ENCODE data around the gene IL20. TPM values are rescaled to one million over a fixed set of nuclear protein-coding genes. Genes with fewer than 3 reads are reported as not detected.

IL20 gene
- total and polyA plus RNA-seq, 10 of the 15 experiments (the other 5 are each of a cell fraction or from before 2014, with no cell fraction given), result 0.08 to 0.13 TPM; not detected in 8

- DNase-seq (ENCODE audit: low read depth, low spot score) (no peak), ATAC-seq (no peak), FAIRE-seq (no peak)
- SMC1A ChIA-PET (ENCODE audit: uncharacterized antibody, unreplicated experiment), result interaction anchor here (1.3 kb wide), 1 partner anchor 89 kb away, joined by 3 read pairs; no protein-coding TSS in a partner anchor
- Histone ChIP-seq H3K4me1 (ENCODE audit: control insufficient read depth, insufficient read depth, low read length) (peaks cover 11% of the 10 kb centered on the region), H3K27me3 (replicated peaks in 1 of 2; ENCODE audit: control insufficient read depth in 2 of 2, insufficient read depth in 2 of 2, low read length in 1 of 2) (no peaks in the 10 kb centered on the region), H4K20me1 (ENCODE audit: control insufficient read depth, insufficient read depth) (no peaks in the 10 kb centered on the region), H3K4me2 (ENCODE audit: control insufficient read depth, insufficient read depth) (no peak overlapping the region), H3K9ac (ENCODE audit: control insufficient read depth, insufficient read depth, low read length) (no peak overlapping the region), H3K79me2 (ENCODE audit: control insufficient read depth, insufficient read depth, low read length) (no peaks in the 10 kb centered on the region), H3K36me3 (ENCODE audit: control insufficient read depth in 2 of 2, insufficient read depth in 2 of 2, low read length in 1 of 2) (no peaks in the 10 kb centered on the region), H3K9me3 (replicated peaks; ENCODE audit: control insufficient read depth, insufficient read depth, low read length) (no peaks in the 10 kb centered on the region), H3K27ac (ENCODE audit: control insufficient read depth, insufficient read depth) (no peak overlapping the region), H2AFZ (ENCODE audit: control insufficient read depth, low read depth, low read length) (no peak overlapping the region), H3K4me3 (no peak overlapping the region)
- WGBS (ENCODE audit: insufficient coverage, insufficient replicate concordance, low lambda C conversion rate, missing lambda C conversion rate), result 94% methylated on average over 5 of the region's 5 CpGs
- in situ Hi-C loops (cut with MboI) (no loop called here), intact Hi-C loops (cut with micrococcal nuclease; ENCODE audit: unreplicated experiment) (no loop called here)
- CTCF ChIA-PET, result interaction anchor here (1.0 to 1.4 kb wide), 2 partner anchors 89 to 190 kb away, joined by 3 to 4 read pairs; no protein-coding TSS in a partner anchor
- no TSS peak for BruUV-seq (replicated peaks)
- TF ChIP-seq SREBF1 (IDR thresholded peaks at IDR 0.05; ENCODE audit: low read length) (no peak), RAD51 (IDR thresholded peaks at IDR 0.05) (no peak), CHD1 (IDR thresholded peaks at IDR 0.05; ENCODE audit: low read depth, low read length) (no peak), BRCA1 (IDR thresholded peaks at IDR 0.05; ENCODE audit: low read depth, low read length) (no peak), MEF2B (IDR thresholded peaks at IDR 0.05; ENCODE audit: partially characterized antibody, poor library complexity, severe bottlenecking) (no peak), FOXM1 (IDR thresholded peaks at IDR 0.05; ENCODE audit: low read depth, low read length) (no peak), ZNF207 (IDR thresholded peaks at IDR 0.05; ENCODE audit: borderline replicate concordance) (no peak), SP1 (IDR thresholded peaks at IDR 0.05; ENCODE audit: low read depth, low read length) (no peak), HDAC6 (IDR thresholded peaks at IDR 0.05; ENCODE audit: unreplicated experiment) (no peak)
- POLR2A ChIA-PET, result no interaction called here
- RAD21 ChIA-PET (ENCODE audit: unreplicated experiment), result no interaction called here
Observed at GRCh38 chr1:206823727-206824126, 41.7 kb upstream of the IL20 start.

DNA sequence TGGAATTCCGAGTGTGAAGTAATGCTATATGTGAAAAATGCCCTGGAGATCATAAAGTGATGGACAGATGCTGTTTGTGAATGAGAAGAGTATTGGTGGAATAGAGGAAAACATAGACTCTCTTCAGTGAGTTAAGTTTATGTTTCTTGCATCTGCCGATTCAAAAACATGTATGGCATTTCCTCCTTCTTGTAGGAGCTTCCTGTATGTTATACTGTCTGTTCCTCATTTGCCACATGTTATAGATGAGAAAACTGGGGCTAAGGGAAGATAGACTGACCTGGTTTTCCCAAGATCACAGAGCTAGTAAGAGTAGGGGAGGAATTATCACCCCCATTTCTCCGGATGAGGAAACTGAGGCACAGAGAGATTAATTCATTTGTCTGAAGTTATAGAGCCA, 41.1 kb upstream of the IL20 start:
- Histone ChIP-seq H3K36me3 (ENCODE audit: control insufficient read depth in 2 of 2, insufficient read depth in 2 of 2, low read length in 1 of 2) (no peaks in the 10 kb centered on the region), H3K27me3 (replicated peaks in 1 of 2; ENCODE audit: control insufficient read depth in 2 of 2, insufficient read depth in 2 of 2, low read length in 1 of 2) (no peaks in the 10 kb centered on the region), H3K4me2 (ENCODE audit: control insufficient read depth, insufficient read depth) (no peak overlapping the region), H3K27ac (ENCODE audit: control insufficient read depth, insufficient read depth) (no peak overlapping the region), H3K9ac (ENCODE audit: control insufficient read depth, insufficient read depth, low read length) (no peak overlapping the region), H2AFZ (ENCODE audit: control insufficient read depth, low read depth, low read length) (no peak overlapping the region), H3K4me1 (ENCODE audit: control insufficient read depth, insufficient read depth, low read length) (peaks cover 17% of the 10 kb centered on the region), H3K4me3 (no peak overlapping the region), H3K79me2 (ENCODE audit: control insufficient read depth, insufficient read depth, low read length) (no peaks in the 10 kb centered on the region), H4K20me1 (ENCODE audit: control insufficient read depth, insufficient read depth) (no peaks in the 10 kb centered on the region), H3K9me3 (replicated peaks; ENCODE audit: control insufficient read depth, insufficient read depth, low read length) (no peaks in the 10 kb centered on the region)
- WGBS (ENCODE audit: insufficient coverage, insufficient replicate concordance, low lambda C conversion rate, missing lambda C conversion rate), result 27% methylated on average over 3 of the region's 3 CpGs
- peak; percentile 24; the same call in 1 of the 3 replicates for ATAC-seq
- intact Hi-C loops (cut with micrococcal nuclease; ENCODE audit: unreplicated experiment) (no loop called here), in situ Hi-C loops (cut with MboI) (no loop called here)
- POLR2A ChIA-PET, result no interaction called here
- no peak for FAIRE-seq
- no peak for TF ChIP-seq RELB (IDR thresholded peaks at IDR 0.05; ENCODE audit: low read depth)
- TF ChIP-seq ZNF384 (IDR thresholded peaks at IDR 0.05; ENCODE audit: borderline replicate concordance, low read depth, low read length), result no peak
- TF ChIP-seq SPI1 (IDR thresholded peaks at IDR 0.05; ENCODE audit: borderline replicate concordance, insufficient read depth, low read depth, low read length), result peak; percentile 42; the same call in 1 of the 2 replicates
- BruUV-seq (replicated peaks), result no TSS peak
- DNase-seq (ENCODE audit: low read depth, low spot score), result no peak
- RAD21 ChIA-PET (ENCODE audit: unreplicated experiment), result no interaction called here
- CTCF ChIA-PET, result interaction anchor here (0.7 to 1.4 kb wide), 3 partner anchors 10 to 191 kb away, joined by 3 to 4 read pairs (median 4); no protein-coding TSS in a partner anchor
- SMC1A ChIA-PET (ENCODE audit: uncharacterized antibody, unreplicated experiment), result interaction anchor here (0.9 to 1.3 kb wide), 2 partner anchors 33 to 90 kb away, joined by 3 read pairs; no protein-coding TSS in a partner anchor

Measured in GM12878 (cell line).